Kidney (tissue), 14 donors: Measurements from ENCODE around the gene DARS2. TPM values are rescaled to one million over a fixed set of nuclear protein-coding genes. Genes with fewer than 3 reads are reported as not detected.

Source experiments
- DNase-seq, 5 donors: peaks; one replicate each; pipeline ENCODE4 v3.0.0-alpha.2; 2013 to 2020
- FAIRE-seq: peaks from 2 replicates; lab custom pipeline; 2012; peaks lifted over from hg19 to GRCh38; lab: Jason Lieb, UNC
- H3K27ac ChIP-seq, 2 donors: one replicate each; pipeline ENCODE4 v1.7.0; 2013; ENCODE audit warnings: low read depth in 2 of 2, low read length in 2 of 2, inconsistent platforms in 1 of 2
- H3K27me3 ChIP-seq: one replicate; pipeline ENCODE4 v1.7.1; 2013; ENCODE audit warnings: low read length, inconsistent platforms; ENCODE audit not compliant: control insufficient read depth, insufficient read depth
- H3K36me3 ChIP-seq, 3 donors: one replicate each; pipeline versions ENCODE4 v1.7.0 to v1.7.1; 2013; ENCODE audit warnings: low read length in 3 of 3, control low read depth in 1 of 3, inconsistent platforms in 1 of 3; ENCODE audit not compliant: insufficient read depth in 3 of 3, control insufficient read depth in 2 of 3
- H3K4me1 ChIP-seq, 3 donors: one replicate each; pipeline versions ENCODE4 v1.7.0 to v1.7.1; 2013; ENCODE audit warnings: low read length in 3 of 3, inconsistent platforms in 1 of 3, low read depth in 1 of 3; ENCODE audit not compliant: control insufficient read depth in 2 of 3, insufficient read depth in 2 of 3
- H3K4me3 ChIP-seq, 3 donors: one replicate each; pipeline versions ENCODE4 v1.7.0 to v1.8.1; 2013; ENCODE audit warnings: low read length in 3 of 3, control low read depth in 1 of 3, inconsistent platforms in 1 of 3
- H3K9ac ChIP-seq, 3 donors: one replicate each; pipeline versions ENCODE4 v1.7.0 to v1.7.1; 2013; ENCODE audit warnings: low read length in 3 of 3, control low read depth in 1 of 3, inconsistent platforms in 1 of 3
- H3K9me3 ChIP-seq, 3 donors: one replicate each; pipeline versions ENCODE4 v1.7.0 to v1.7.1; 2013; ENCODE audit warnings: low read length in 3 of 3, control low read depth in 1 of 3, inconsistent platforms in 1 of 3; ENCODE audit not compliant: control insufficient read depth in 2 of 3, insufficient read depth in 1 of 3
- intact Hi-C: fragments of 100-400 bp; cut with DNase I; formaldehyde crosslinking; loops from one replicate; pipeline ENCODE4 v1.11.1; 2022
- polyA plus RNA-seq: library from polyadenylated mRNA; stranded (reverse); fragments of 350-450 nt; fragmentation: Illumina TruSeq; extraction: RNeasy Lipid Tissue Mini Kit (QIAGEN cat#74804); gene quantifications from one replicate; pipeline ENCODE4 v1.2.3, GENCODE V29; 2014; ENCODE audit warnings: low read depth, low replicate concordance; ENCODE audit not compliant: insufficient read depth
- total RNA-seq: library from RNA; stranded (reverse); fragmentation: NEBNext Ultra II Directional; extraction: Animal tissue kit (Norgen Biotek cat#: 25700); gene quantifications from one replicate; pipeline ENCODE4 v1.2.1, GENCODE V29; 2021
- TF ChIP-seq, protein P1 (sequence below): IDR thresholded peaks from 3 replicates; pipeline ENCODE4 v1.5.1; 2012; ENCODE audit warnings: mild to moderate bottlenecking, moderate library complexity, borderline replicate concordance; ENCODE audit not compliant: insufficient read depth; ENCODE audit errors: extremely low read depth
- donor health status: control.
- donor health status: control.
- donor health status: control.
- donor health status: control.
- donor health status: control.
- donor health status: DM: yes; HTN: yes; CAD: no.
- donor health status: Normal renal cell carcinoma (clear cell type).

Gene DARS2
- total and polyA plus RNA-seq, 2 donors from 2014 or later = 14.2 to 19.6 TPM

DNA sequence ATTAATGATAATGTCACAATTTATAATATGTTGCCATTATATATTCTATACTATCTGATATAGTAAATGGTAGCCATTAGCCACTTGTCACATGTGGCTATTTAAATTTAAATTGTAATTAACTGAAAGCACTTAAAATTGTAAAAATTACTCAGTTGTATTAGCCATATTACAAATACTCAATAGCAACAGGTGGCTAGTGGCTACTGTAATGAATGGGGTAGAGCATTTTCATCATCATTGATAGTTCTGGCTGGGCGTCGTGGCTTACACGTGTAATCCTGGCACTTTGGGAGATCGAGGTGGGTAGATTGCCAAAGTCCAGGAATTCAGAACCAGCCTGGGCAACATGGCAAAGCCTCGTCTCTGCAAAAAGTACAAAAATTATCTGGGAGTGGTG is 60.2 kb downstream of the DARS2 start:
- H3K4me1 ChIP-seq = no peaks in the 10 kb centered on the region
- TF ChIP-seq, protein P1, sequence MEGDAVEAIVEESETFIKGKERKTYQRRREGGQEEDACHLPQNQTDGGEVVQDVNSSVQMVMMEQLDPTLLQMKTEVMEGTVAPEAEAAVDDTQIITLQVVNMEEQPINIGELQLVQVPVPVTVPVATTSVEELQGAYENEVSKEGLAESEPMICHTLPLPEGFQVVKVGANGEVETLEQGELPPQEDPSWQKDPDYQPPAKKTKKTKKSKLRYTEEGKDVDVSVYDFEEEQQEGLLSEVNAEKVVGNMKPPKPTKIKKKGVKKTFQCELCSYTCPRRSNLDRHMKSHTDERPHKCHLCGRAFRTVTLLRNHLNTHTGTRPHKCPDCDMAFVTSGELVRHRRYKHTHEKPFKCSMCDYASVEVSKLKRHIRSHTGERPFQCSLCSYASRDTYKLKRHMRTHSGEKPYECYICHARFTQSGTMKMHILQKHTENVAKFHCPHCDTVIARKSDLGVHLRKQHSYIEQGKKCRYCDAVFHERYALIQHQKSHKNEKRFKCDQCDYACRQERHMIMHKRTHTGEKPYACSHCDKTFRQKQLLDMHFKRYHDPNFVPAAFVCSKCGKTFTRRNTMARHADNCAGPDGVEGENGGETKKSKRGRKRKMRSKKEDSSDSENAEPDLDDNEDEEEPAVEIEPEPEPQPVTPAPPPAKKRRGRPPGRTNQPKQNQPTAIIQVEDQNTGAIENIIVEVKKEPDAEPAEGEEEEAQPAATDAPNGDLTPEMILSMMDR = no peak
- no peaks in the 10 kb centered on the region for H3K9me3 ChIP-seq
- no peaks in the 10 kb centered on the region for H3K27me3 ChIP-seq
- no peak overlapping the region for H3K4me3 ChIP-seq
- peaks cover 3 to 16% (median 11%) of the 10 kb centered on the region in 3 donors for H3K36me3 ChIP-seq
- no peak overlapping the region for H3K27ac ChIP-seq
- no peak overlapping the region for H3K9ac ChIP-seq
- FAIRE-seq (no peak), DNase-seq (no peak)
- intact Hi-C loops = no loop called here

DNA sequence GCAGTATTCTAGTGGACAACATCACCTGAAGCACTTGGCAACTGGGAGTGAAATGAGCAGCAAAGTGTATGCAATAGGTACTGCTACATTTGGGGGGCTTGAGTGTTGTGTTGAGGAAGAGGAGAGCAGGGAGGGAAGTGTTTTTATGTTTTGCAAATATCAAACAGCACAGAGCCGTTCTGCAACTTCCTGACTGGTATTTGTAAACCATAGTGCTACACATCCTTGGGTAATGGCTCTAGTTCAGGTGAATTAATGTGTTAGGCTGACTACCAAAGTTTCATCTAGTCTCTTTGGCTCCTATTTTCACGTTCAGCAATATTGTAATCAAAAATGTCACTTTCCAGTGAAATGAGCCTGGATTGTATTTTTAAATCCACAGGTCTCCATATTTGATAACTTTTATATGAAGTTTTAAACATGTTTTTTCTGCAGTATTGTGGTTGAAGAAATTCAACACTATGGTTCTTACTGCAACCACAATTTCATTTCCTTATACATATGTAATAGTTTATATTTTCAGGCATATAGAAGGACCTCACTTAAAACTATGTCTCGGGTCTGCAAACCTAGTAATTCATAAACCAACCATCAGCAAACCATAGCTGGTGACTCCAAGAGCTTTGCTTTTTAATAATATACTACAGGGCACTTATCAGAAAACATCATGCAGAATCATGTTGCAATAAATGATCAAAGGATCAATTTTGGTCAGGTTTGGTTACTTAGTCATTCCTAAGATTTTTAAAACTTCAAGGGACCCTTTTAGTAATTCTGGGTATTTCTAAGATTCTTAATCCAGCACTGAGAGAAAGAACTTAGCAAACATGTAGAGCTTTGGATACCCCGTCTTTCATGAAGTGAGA is 62.5 kb downstream of the DARS2 start:
- FAIRE-seq (no peak), DNase-seq (no peak)
- intact Hi-C loops = no loop called here
- Histone ChIP-seq H3K9ac (no peak overlapping the region), H3K27me3 (no peaks in the 10 kb centered on the region), H3K4me3 (no peak overlapping the region), H3K4me1 (no peaks in the 10 kb centered on the region), H3K27ac (no peak overlapping the region), H3K9me3 (no peaks in the 10 kb centered on the region), H3K36me3 (peaks cover 3 to 16% (median 11%) of the 10 kb centered on the region in 3 donors)
- TF ChIP-seq, protein P1 = no peak

DNA sequence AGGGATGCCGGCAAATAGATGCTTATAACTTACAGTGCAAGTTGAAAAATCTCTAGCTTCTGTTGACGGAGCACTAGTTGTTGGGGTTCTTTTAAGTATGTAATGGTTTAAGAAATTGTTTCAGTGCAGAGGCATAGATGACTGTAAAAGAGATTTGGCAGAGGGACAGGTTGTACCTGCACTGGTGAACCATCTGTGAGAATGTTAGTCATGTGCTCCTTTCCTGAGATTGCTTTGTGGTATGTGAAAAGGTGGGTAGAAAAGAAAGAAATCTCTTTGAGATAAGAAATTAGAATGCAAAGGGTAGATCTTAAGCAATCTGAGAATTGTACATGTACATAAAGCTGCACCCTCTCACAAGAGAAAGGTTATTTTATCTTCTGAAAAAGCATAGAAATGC is 63.2 kb downstream of the DARS2 start:
- intact Hi-C loops = no loop called here
- H3K9me3 ChIP-seq = no peaks in the 10 kb centered on the region
- DNase-seq = no peak

More for the DNA sequence above, 63.2 kb downstream of the DARS2 start:
- Histone ChIP-seq H3K36me3 (peaks cover 3 to 16% (median 11%) of the 10 kb centered on the region in 3 donors), H3K27me3 (no peaks in the 10 kb centered on the region), H3K27ac (no peak overlapping the region), H3K9ac (no peak overlapping the region), H3K4me1 (no peaks in the 10 kb centered on the region), H3K4me3 (no peak overlapping the region)
- no peak for FAIRE-seq
- TF ChIP-seq, protein P1 = no peak
